Posterior cingulate gyrus (tissue), 11 donors: ENCODE results near the gene CMTM5.
A peak's percentile ranks its signal among the peaks of the same experiment; 100 is the strongest.

Experiments
- DNase-seq, 10 donors: peaks; one replicate each; pipeline versions ENCODE4 v3.0.0 to v3.0.0-alpha.2; 2020 to 2021; ENCODE audit warnings: mixed read lengths in 3 of 10
- intact Hi-C: fragments of 100-400 bp; cut with DNase I; formaldehyde crosslinking; loops from one replicate; pipeline ENCODE4 v1.15.1; 2023

Gene CMTM5

GRCh38 chr14:23428686-23429495 lies 52.0 kb downstream of the CMTM5 start:
- intact Hi-C loops: no loop called here
- DNase-seq: peak in 3 of 10 donors; percentile 50 to 60 (median 55)
